Measurements from ENCODE around the gene FAM118B.

DNA sequence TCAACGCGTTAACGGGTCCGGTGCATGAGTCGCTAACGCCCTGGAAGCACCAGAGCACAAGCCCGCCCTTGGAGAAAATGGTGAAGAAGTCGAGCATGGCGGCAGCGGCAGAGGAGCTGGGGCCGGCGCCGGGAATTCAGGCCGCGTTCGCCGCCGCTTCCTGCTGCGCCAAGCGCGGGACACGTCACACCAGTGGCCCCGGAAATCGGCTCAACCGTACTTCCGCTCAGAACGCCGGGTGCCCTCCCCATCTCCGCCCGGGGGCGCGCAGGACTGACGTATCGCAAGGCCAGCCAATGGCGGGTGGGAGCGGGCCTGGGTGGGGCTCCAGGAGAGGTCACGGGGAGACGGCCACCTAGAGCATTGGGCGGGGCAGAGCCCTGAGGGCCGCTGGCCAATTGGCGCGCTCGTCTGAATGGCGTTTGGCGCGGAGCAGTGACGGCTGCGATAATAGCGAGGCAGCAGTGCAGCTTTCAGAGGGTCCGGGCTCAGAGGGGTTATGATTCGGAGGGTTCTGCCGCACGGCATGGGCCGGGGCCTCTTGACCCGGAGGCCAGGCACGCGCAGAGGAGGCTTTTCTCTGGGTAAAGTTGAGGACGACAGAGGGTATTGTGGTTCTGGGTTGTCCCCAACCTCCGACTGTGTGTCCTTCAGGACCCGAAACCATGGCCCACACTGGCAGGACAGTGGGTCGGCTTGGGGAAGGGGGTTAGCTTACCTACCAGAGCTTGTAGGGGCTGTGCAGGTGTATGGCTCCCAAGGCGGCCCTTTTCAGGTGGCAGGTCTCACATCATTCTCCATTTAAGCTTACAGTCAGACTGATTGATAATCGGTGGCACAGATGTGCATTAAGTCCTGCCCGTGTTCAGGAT is 57.4 kb downstream of the FAM118B start, which contains the start of the genes FOXRED1 and SRPRA:
- TF ChIP-seq, protein P1, sequence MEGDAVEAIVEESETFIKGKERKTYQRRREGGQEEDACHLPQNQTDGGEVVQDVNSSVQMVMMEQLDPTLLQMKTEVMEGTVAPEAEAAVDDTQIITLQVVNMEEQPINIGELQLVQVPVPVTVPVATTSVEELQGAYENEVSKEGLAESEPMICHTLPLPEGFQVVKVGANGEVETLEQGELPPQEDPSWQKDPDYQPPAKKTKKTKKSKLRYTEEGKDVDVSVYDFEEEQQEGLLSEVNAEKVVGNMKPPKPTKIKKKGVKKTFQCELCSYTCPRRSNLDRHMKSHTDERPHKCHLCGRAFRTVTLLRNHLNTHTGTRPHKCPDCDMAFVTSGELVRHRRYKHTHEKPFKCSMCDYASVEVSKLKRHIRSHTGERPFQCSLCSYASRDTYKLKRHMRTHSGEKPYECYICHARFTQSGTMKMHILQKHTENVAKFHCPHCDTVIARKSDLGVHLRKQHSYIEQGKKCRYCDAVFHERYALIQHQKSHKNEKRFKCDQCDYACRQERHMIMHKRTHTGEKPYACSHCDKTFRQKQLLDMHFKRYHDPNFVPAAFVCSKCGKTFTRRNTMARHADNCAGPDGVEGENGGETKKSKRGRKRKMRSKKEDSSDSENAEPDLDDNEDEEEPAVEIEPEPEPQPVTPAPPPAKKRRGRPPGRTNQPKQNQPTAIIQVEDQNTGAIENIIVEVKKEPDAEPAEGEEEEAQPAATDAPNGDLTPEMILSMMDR (conservative IDR thresholded peaks at IDR 0.05 in 1 of 2, IDR thresholded peaks at IDR 0.05 in 1 of 2; ENCODE audit: low read depth in 1 of 2, low read length in 2 of 2): no peak
- TF ChIP-seq EZH2 (IDR thresholded peaks at IDR 0.05; ENCODE audit: low read length, missing control alignments): no peak
